GM23248 (cell line): ENCODE results near the gene ENOX1.

Experiments
- EZH2 ChIP-seq: fragments of 200-600 bp; sonication (generic); IDR thresholded peaks from 2 replicates; pipeline ENCODE4 v1.6.1; 2018; ENCODE audit warnings: antibody characterized with exemption, mild to moderate bottlenecking; ENCODE audit not compliant: insufficient read depth, poor library complexity, severe bottlenecking
- EZH2phosphoT487 ChIP-seq: fragments of 200-600 bp; sonication (generic); IDR thresholded peaks from 2 replicates; pipeline ENCODE4 v1.6.1; 2018; ENCODE audit warnings: antibody characterized with exemption, moderate library complexity, mild to moderate bottlenecking, low read depth; ENCODE audit not compliant: insufficient read depth

GRCh38 chr13:43315522-43315921 lies 471.2 kb downstream of the ENOX1 start:
- TF ChIP-seq EZH2phosphoT487 (no peak), EZH2 (no peak)
